Measurements from ENCODE around the gene ICE2. TPM values are rescaled to one million over a fixed set of nuclear protein-coding genes. Genes with fewer than 3 reads are reported as not detected.

The ICE2 gene
- 37.1 TPM for polyA plus RNA-seq (2013, experiment 1 of 2; ENCODE audit: insufficient read length)
- polyA plus RNA-seq (2013, experiment 2 of 2; ENCODE audit: insufficient read length) = 33.5 TPM

DNA sequence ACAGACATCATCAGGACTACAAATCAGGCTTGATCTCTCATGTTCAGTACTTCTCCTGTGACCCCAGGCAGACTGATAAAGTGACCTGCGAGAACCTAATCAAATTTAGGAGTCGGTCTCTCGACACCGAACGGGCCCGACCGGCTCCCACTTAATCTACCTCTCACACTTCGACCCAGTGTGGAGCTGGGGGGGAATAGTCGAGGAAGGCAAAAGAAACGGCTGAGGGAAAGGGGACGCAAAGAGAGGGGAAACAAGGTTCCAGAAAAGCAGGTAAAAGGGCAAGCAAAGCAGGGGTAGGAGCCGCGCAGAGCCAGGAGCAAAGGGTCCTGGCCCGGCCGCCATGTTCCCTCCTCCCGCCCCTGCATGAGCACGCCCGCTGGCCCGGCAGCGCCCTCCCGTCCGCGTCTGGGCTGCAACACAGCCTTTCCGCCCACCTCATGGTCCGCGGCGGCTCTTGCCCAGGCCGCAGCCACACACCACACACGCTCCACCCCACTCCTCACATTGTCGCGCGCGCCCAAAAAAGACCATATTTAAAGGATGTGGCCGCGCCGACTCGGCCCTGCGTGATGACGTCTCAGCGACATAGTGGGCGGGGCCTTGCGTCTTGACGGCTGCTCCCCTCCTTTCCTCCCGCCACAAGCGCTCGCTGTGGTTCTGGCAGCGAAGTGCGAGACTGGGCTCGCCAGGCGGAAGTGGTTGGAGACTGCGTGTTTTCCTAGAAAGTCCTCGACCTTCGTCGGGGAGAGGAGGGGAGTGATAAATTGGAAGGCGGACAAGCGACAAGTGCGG is at the start of gene ICE2:
Gene ICE2, minus strand, starts transcription at position 577 of the 795 bp plus-strand sequence. CDS start 1,165 bp downstream, outside the sequence.
- DNase-seq = peak; percentile 96

- no peak for DNase-seq
Measured at GRCh38 chr15:60528530-60528929, 49.6 kb upstream of the ICE2 start.

DNA sequence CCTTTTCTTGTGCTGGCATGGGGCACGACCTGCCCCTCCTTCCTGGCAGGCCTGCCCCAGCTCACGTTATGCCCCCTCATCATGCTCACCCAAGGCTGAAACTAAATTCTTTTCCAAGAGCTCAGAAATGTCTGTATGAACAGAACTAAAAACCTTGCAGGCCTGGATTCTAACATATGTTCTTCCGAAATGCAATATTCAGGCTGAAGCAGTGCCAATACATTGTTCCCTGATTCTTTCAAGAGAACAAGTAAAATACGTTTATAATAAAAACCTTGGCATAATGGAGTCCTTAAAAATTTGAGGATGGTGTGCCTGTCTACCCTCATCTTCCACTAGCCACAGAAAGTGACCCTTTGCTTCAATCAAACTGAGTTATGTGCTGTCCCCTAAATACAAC is 48.5 kb upstream of the ICE2 start:
- DNase-seq = no peak

DNA sequence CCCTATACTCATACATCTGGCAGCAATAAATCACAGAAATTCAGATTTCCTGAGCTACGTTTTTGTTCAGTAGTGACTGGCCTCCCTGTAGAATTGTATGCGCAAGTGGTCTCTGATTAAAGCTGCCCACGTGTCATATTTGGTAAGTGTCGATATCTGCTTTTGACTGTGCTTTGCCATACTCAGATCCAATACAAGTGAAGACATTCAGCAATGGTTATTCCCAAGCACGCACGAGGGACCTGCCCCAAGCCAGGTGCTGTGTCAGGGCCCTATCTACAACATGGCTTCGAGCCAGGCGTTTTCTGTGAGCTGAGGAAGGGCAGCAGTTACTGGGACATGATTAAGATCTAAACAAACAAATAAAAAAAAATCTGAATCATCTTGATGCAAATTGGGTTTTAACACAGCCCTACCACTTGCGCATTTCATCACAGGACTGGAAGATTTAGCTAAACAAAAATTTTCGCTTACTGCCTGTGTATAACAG is 47.2 kb upstream of the ICE2 start:
- peak; percentile 26 for DNase-seq

DNA sequence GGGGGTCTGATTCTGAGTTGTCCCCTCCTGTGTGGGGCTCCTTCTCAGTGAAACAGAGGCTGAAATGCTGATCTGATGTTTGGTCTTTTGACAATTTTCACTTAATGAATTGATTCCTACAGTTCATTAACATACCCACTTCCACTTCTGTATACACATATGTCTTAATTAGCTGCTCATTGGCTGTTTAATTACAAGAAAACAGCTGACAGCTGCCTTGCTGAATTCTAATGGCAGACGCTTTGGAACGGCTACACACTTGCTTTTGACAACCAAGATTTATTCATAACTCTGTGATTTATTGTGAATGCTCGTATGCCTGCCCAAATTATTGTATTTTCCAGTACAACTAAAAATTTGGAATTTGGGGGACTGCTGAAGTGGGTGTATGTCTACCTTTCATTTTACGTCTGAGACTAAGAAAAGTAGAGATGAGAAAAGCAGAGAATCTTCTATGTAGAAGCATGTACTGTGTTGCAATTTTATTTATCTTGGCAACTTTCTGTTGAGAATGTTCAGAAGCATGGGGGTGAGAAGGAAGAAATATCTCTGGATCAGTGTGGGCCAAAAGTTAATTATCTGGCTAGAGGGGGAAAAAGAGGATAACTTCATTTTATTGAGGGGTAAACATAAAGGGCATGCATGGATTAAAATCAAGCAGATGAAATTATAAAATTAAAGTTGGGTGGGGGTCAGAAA is 46.5 kb upstream of the ICE2 start:
- DNase-seq = peak; percentile 23

- peak; percentile 46 for DNase-seq
Measured at GRCh38 chr15:60523056-60523455, 44.1 kb upstream of the ICE2 start.

- DNase-seq = peak; percentile 57
Measured at GRCh38 chr15:60520825-60521368, 42.0 kb upstream of the ICE2 start.

DNA sequence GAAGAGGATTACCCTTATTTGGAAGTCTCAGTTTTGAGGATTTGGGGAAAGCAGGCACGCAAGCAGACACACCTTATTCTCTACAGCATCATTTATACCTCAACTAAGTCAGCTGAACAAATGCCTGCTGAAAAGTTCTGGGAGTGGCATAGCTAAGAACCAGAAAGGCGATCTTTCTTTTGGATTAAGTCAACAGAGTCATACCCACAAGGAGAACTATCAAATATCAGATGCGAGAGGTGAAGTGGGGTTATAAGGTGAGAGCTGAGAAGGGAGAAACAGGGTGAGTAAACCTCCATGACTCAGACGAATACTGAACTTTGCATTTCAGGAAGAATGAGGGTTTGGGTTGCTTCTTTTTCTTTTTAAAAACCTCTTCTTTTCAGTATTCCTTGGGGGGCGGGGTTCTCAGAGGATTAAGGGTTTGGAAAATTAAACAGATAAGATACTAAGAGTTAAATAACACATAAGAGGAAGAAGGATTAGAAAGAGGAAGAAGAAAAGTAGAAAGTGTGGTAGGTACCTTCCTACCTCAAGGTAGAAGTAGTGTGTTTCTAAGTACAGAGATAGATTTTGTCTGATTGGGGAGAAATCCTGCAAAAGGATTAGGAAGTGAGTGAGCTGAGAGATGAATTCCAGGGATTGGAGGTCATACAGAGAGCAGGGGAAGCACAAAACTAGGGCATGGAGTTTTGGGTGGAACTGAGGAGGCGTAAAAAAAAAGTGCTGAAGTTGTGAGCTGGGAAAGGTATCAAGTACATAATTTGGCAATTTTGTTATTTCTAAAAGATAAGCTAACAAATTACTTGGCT is 41.3 kb upstream of the ICE2 start:
- DNase-seq = peak; percentile 43

GRCh38 chr15:60519218-60519617 is 40.3 kb upstream of the ICE2 start:
- peak; percentile 13 for DNase-seq

- DNase-seq = no peak
Measured at GRCh38 chr15:60518511-60518910, 39.6 kb upstream of the ICE2 start.

GRCh38 chr15:60514261-60514881 is 35.4 kb upstream of the ICE2 start:
- DNase-seq = no peak

GRCh38 chr15:60513676-60514075 is 34.7 kb upstream of the ICE2 start:
- no peak for DNase-seq

DNA sequence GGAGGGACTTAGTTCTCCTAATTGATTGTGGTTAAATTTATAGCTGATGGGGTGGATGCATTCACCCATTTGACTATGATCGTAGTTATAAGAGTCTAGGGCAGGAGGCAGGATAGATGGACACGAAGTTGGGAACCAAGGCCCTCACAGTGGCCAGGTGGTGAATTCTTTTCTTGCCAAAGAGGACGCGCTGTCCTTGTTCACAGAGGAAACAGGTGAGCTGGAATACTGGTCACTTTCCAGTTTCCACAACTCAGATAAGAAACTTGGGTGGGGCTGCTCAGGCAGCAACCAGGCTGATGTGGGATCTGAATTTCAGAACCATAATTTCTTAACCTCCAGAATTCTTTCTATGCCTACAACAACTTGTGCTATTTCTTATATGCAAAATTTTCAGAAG is 34.0 kb upstream of the ICE2 start:
- no peak for DNase-seq

GRCh38 chr15:60511351-60512031 is 32.5 kb upstream of the ICE2 start:
- peak; percentile 21 for DNase-seq

GRCh38 chr15:60510006-60510405 is 31.1 kb upstream of the ICE2 start:
- no peak for DNase-seq

DNA sequence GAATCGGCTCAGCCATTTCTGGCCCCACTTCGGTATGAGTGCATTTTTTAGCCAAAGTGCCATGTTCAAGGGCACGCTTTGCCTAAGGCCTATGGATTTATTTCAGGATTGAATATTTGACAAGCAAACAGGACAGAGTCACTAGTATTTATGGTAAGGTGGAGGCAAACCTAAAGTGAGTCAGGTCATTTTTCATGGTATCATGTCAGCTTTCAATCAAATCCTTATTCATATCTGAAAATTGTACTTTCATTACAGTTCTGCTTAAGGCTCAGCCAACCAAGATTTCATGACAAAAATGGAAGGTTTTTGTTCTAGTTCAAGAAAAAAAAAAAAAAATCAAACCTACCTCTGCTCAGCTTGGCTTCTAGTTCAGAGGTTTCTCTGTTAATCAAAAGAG is 30.5 kb upstream of the ICE2 start:
- no peak for DNase-seq

GRCh38 chr15:60508442-60508841 is 29.5 kb upstream of the ICE2 start:
- no peak for DNase-seq

DNA sequence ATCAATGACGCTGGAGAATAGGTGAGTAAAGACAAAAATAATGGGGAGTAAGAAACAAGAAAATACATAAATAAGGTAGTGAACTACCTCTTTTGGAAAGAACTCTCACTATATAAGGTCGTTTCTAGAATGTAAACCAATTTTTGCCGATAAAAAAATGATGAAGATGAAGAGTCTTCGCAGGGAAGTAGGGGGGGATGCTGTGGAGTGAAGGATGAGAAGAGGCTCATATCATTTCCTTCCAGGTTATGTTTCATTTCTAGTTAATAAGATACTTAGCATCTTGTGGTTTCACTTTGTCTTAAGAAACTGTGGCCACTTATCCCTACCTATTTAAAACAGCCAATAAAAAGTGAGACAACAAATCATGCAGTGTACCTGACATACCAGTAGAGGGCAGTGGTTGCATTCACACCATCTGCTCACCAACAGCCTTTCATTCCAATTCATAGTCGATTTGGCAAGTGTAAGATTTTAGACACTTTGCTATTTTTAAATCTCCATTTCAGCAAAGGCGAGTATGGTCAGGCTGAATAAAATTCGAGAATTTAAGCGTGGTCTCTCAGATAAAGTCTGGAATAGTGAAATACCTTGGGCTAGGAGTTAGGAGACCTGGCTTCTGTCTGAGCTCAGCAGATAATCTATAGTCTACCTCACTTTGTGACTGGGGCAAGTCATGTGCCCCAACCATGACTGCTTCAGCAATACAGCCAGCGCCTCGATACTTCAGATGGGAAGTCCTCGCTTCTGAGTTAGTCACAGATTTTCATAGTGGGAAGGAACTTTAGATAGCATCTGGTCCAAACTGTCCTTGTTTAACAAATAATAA is 28.9 kb upstream of the ICE2 start:
- DNase-seq = peak; percentile 63

GRCh38 chr15:60496853-60497252 is 17.9 kb upstream of the ICE2 start:
- DNase-seq = no peak

- no peak for DNase-seq
Measured at GRCh38 chr15:60494108-60494507, 15.2 kb upstream of the ICE2 start.
